H1 (cell line): ENCODE data around the gene GEMIN7.

Experiments
- EZH2 ChIP-seq: fragments of 200-600 bp; sonication (generic); IDR thresholded peaks from 2 replicates; pipeline ENCODE4 v1.7.1; 2012; ENCODE audit warnings: low read depth, mild to moderate bottlenecking, moderate library complexity, low read length, inconsistent platforms; ENCODE audit not compliant: severe bottlenecking
- POLR2A ChIP-seq, 2 experiments: IDR thresholded peaks; 1 replicate in 1 of 2; 2 replicates in 1 of 2; pipeline ENCODE4 v1.6.1; 2011; ENCODE audit warnings: low read depth in 2 of 2, low read length in 2 of 2, mild to moderate bottlenecking in 2 of 2; ENCODE audit errors: control extremely low read depth in 1 of 2
- POLR2AphosphoS5 ChIP-seq: IDR thresholded peaks from 2 replicates; pipeline ENCODE4 v1.6.1; 2011; ENCODE audit warnings: low read depth, low read length
- SIX5 ChIP-seq: IDR thresholded peaks from 2 replicates; pipeline ENCODE4 v1.6.1; 2011; ENCODE audit warnings: mild to moderate bottlenecking, low read depth, low read length
- TF ChIP-seq, protein P1 (sequence below), 3 experiments: IDR thresholded peaks; 1 replicate in 2 of 3; 2 replicates in 1 of 3; pipeline versions ENCODE4 v1.5.1 to v1.6.1; 2011; ENCODE audit warnings: low read length in 3 of 3, mild to moderate bottlenecking in 3 of 3, inconsistent platforms in 2 of 3, low read depth in 1 of 3, moderate library complexity in 1 of 3; ENCODE audit not compliant: insufficient read depth in 1 of 3; ENCODE audit errors: control extremely low read depth in 1 of 3

DNA sequence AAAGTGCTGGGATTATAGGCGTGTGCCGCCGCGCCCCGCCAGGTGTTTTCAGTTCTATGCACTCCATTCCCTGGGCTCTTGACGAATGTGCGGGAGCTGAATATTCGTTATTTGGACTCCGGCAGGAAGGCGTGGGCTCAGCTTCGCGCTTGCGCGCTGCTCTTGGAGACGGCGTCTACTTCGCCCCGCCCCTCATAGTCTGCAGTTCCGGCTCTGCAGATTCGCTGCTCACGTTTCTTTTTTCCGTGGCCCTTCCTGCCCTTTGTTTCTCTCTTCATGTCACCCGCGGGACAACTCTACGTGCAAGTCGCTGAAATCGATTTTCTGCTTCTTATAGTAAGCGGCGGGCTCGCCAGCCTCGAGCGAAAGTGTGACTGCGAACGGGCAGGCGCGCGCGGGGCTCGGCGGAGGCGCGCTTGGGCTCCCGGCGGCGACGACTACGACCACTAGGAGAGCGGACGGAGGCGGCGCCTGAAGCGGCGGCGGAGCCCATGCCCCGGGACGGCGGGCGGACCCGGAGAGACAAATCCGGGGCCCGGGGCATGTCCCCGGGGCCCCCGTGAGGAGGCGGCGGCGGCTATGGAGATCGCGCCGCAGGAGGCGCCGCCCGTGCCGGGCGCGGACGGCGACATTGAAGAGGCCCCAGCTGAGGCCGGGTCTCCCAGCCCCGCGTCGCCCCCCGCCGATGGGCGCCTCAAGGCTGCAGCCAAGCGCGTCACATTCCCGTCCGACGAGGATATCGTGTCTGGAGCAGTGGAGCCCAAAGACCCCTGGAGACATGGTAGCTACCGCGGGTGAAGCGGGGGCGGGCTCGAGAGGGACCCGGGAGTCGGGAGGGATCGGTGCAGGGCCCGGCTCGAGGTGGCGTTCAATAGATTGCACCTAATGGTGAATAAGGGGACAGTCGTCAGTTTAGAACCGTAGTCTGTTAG lies 14.0 kb downstream of the GEMIN7 start, which contains the start of gene PPP1R37:
- no peak for TF ChIP-seq EZH2
- TF ChIP-seq SIX5 = no peak
- TF ChIP-seq, protein P1, sequence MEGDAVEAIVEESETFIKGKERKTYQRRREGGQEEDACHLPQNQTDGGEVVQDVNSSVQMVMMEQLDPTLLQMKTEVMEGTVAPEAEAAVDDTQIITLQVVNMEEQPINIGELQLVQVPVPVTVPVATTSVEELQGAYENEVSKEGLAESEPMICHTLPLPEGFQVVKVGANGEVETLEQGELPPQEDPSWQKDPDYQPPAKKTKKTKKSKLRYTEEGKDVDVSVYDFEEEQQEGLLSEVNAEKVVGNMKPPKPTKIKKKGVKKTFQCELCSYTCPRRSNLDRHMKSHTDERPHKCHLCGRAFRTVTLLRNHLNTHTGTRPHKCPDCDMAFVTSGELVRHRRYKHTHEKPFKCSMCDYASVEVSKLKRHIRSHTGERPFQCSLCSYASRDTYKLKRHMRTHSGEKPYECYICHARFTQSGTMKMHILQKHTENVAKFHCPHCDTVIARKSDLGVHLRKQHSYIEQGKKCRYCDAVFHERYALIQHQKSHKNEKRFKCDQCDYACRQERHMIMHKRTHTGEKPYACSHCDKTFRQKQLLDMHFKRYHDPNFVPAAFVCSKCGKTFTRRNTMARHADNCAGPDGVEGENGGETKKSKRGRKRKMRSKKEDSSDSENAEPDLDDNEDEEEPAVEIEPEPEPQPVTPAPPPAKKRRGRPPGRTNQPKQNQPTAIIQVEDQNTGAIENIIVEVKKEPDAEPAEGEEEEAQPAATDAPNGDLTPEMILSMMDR (IDR thresholded peaks at IDR 0.05; ENCODE audit: control extremely low read depth in 1 of 3, insufficient read depth in 1 of 3, low read depth in 1 of 3, low read length in 3 of 3) = peak in 2 of 3 experiments; percentile 5 to 20; a peak in 2 of 4 replicates
- no peak; a peak in 1 of 3 replicates for TF ChIP-seq POLR2A (IDR thresholded peaks at IDR 0.05; ENCODE audit: control extremely low read depth in 1 of 2, low read depth in 2 of 2, low read length in 2 of 2)
- no peak; the same call in none of the 2 replicates for TF ChIP-seq POLR2AphosphoS5
